ENCODE data around the gene SMARCA4.

GRCh38 chr19:11108746-11109145, 147.9 kb downstream of the SMARCA4 start:
- no peak for TF ChIP-seq REST (IDR thresholded peaks at IDR 0.05; ENCODE audit: insufficient read depth in 1 of 2, low read depth in 2 of 2, low read length in 1 of 2)
- no peak for TF ChIP-seq CTCF (IDR thresholded peaks at IDR 0.05)
- no peak for TF ChIP-seq SIN3A (IDR thresholded peaks at IDR 0.05; ENCODE audit: borderline replicate concordance, insufficient read depth, low read depth, low read length)

All from Panc1 (cell line).